OCI-LY3 (cell line): ENCODE results near the gene KRTDAP.

Source experiments
- EZH2phosphoT487 ChIP-seq: fragments of 200-600 bp; shearing (Covaris generic); IDR thresholded peaks from 2 replicates; pipeline ENCODE4 v1.6.1; 2018; ENCODE audit warnings: antibody characterized with exemption, mixed run types, low read depth
- TF ChIP-seq, protein P1 (sequence below): fragments of 200-600, 300-600 bp; sonication (generic); IDR thresholded peaks from 2 replicates; pipeline ENCODE4 v1.5.1; 2014; ENCODE audit warnings: antibody characterized with exemption, low read length, low read depth

GRCh38 chr19:35529241-35530218 is 39.3 kb upstream of the KRTDAP start:
- TF ChIP-seq, protein P1, sequence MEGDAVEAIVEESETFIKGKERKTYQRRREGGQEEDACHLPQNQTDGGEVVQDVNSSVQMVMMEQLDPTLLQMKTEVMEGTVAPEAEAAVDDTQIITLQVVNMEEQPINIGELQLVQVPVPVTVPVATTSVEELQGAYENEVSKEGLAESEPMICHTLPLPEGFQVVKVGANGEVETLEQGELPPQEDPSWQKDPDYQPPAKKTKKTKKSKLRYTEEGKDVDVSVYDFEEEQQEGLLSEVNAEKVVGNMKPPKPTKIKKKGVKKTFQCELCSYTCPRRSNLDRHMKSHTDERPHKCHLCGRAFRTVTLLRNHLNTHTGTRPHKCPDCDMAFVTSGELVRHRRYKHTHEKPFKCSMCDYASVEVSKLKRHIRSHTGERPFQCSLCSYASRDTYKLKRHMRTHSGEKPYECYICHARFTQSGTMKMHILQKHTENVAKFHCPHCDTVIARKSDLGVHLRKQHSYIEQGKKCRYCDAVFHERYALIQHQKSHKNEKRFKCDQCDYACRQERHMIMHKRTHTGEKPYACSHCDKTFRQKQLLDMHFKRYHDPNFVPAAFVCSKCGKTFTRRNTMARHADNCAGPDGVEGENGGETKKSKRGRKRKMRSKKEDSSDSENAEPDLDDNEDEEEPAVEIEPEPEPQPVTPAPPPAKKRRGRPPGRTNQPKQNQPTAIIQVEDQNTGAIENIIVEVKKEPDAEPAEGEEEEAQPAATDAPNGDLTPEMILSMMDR, result no peak
- no peak for TF ChIP-seq EZH2phosphoT487
